H9 (cell line): ENCODE measurements around the gene MAP3K10. TPM values are rescaled to one million over a fixed set of nuclear protein-coding genes. Genes with fewer than 3 reads are reported as not detected.

ENCODE experiments used
- DNase-seq: peaks from one replicate; pipeline ENCODE4 v3.0.0-alpha.2; 2017
- H2AFZ ChIP-seq: one replicate; pipeline ENCODE4 v1.6.1; 2013; ENCODE audit warnings: mild to moderate bottlenecking, low read length, control low read depth, moderate library complexity
- H2AK5ac ChIP-seq: 2 replicates; pipeline ENCODE4 v1.6.1; 2013; ENCODE audit warnings: low read length, control low read depth, mixed read lengths; ENCODE audit not compliant: insufficient read length
- H2BK120ac ChIP-seq: one replicate; pipeline ENCODE4 v1.6.1; 2013; ENCODE audit warnings: low read depth, mild to moderate bottlenecking, low read length, control low read depth, inconsistent platforms; ENCODE audit not compliant: poor library complexity, severe bottlenecking
- H2BK12ac ChIP-seq: 2 replicates; pipeline ENCODE4 v1.6.1; 2013; ENCODE audit warnings: low read length, control low read depth, mixed read lengths, low read depth; ENCODE audit not compliant: insufficient read length
- H2BK15ac ChIP-seq: 2 replicates; pipeline ENCODE4 v1.6.1; 2013; ENCODE audit warnings: low read depth, low read length, control low read depth
- H2BK20ac ChIP-seq: one replicate; pipeline ENCODE4 v1.6.1; 2013; ENCODE audit warnings: low read depth, mild to moderate bottlenecking, low read length, control low read depth, inconsistent platforms; ENCODE audit not compliant: poor library complexity, severe bottlenecking
- H2BK5ac ChIP-seq: 2 replicates; pipeline ENCODE4 v1.6.1; 2013; ENCODE audit warnings: low read length, control low read depth, mixed read lengths; ENCODE audit not compliant: insufficient read length
- H3K14ac ChIP-seq: 2 replicates; pipeline ENCODE4 v1.6.1; 2013; ENCODE audit warnings: low read length, control low read depth; ENCODE audit not compliant: insufficient read depth
- H3K18ac ChIP-seq: 2 replicates; pipeline ENCODE4 v1.6.1; 2013; ENCODE audit warnings: low read depth, mild to moderate bottlenecking, mixed read lengths, low read length, control low read depth; ENCODE audit not compliant: insufficient read length
- H3K23ac ChIP-seq: 2 replicates; pipeline ENCODE4 v1.6.1; 2013; ENCODE audit warnings: low read length, control low read depth, mixed read lengths, low read depth; ENCODE audit not compliant: insufficient read length
- H3K23me2 ChIP-seq: 2 replicates; pipeline ENCODE4 v1.6.1; 2013; ENCODE audit warnings: low read depth, mild to moderate bottlenecking, mixed read lengths, low read length, control low read depth; ENCODE audit not compliant: insufficient read length, poor library complexity, severe bottlenecking
- H3K27ac ChIP-seq: 2 replicates; pipeline ENCODE4 v1.5.1; 2013; ENCODE audit warnings: low read length, control low read depth, mixed read lengths, low read depth; ENCODE audit not compliant: insufficient read length
- H3K27me3 ChIP-seq: 2 replicates; pipeline ENCODE4 v1.6.1; 2013; ENCODE audit warnings: low read length, control low read depth, inconsistent platforms; ENCODE audit not compliant: insufficient read depth
- H3K4ac ChIP-seq: 2 replicates; pipeline ENCODE4 v1.6.1; 2013; ENCODE audit warnings: low read depth, mild to moderate bottlenecking, control low read depth, inconsistent platforms, low read length, moderate library complexity
- H3K4me1 ChIP-seq: 2 replicates; pipeline ENCODE4 v1.6.1; 2013; ENCODE audit warnings: low read length, control low read depth, inconsistent platforms; ENCODE audit not compliant: insufficient read depth
- H3K4me2 ChIP-seq: 2 replicates; pipeline ENCODE4 v1.6.1; 2013; ENCODE audit warnings: low read length, control low read depth, mixed read lengths; ENCODE audit not compliant: insufficient read length, insufficient read depth
- H3K56ac ChIP-seq: 2 replicates; pipeline ENCODE4 v1.6.1; 2013; ENCODE audit warnings: low read depth, mild to moderate bottlenecking, mixed read lengths, low read length, control low read depth; ENCODE audit not compliant: insufficient read length
- H3K79me1 ChIP-seq: 2 replicates; pipeline ENCODE4 v1.6.1; 2013; ENCODE audit warnings: low read depth, mild to moderate bottlenecking, moderate library complexity, low read length, control low read depth, inconsistent platforms; ENCODE audit not compliant: insufficient read depth, poor library complexity, severe bottlenecking
- H3K79me2 ChIP-seq: 2 replicates; pipeline ENCODE4 v1.6.1; 2013; ENCODE audit warnings: low read length, control low read depth, inconsistent platforms; ENCODE audit not compliant: insufficient read depth
- H3K9ac ChIP-seq: 2 replicates; pipeline ENCODE4 v1.6.1; 2013; ENCODE audit warnings: low read length, control low read depth, mixed read lengths; ENCODE audit not compliant: insufficient read length; ENCODE audit errors: extremely low read depth
- H3K9me3 ChIP-seq: one replicate; pipeline ENCODE4 v1.6.1; 2013; ENCODE audit warnings: low read depth, low read length, inconsistent platforms; ENCODE audit not compliant: control insufficient read depth
- H3T11ph ChIP-seq: one replicate; pipeline ENCODE4 v1.6.1; 2013; ENCODE audit warnings: mild to moderate bottlenecking, low read length, control low read depth, inconsistent platforms
- H4K20me1 ChIP-seq: one replicate; pipeline ENCODE4 v1.6.1; 2013; ENCODE audit not compliant: control insufficient read depth, insufficient read length, insufficient read depth
- H4K5ac ChIP-seq: 2 replicates; pipeline ENCODE4 v1.6.1; 2013; ENCODE audit warnings: low read depth, mild to moderate bottlenecking, mixed read lengths, low read length, control low read depth; ENCODE audit not compliant: insufficient read length
- H4K8ac ChIP-seq: replicated peaks from 2 replicates; pipeline ENCODE4 v1.6.1; 2013; ENCODE audit warnings: low read length, control low read depth, mixed read lengths, low read depth; ENCODE audit not compliant: insufficient read length
- H4K91ac ChIP-seq: 2 replicates; pipeline ENCODE4 v1.6.1; 2013; ENCODE audit warnings: low read depth, mild to moderate bottlenecking, moderate library complexity, mixed read lengths, low read length, control low read depth; ENCODE audit not compliant: insufficient read length
- H3K27ac Mint-ChIP-seq, 3 experiments: 2 replicates in 2 of 3; 3 replicates in 1 of 3; pipeline ENCODE4 v1.8.0; 2020 to 2021; ENCODE audit warnings: mixed read lengths in 3 of 3, mild to moderate bottlenecking in 1 of 3, moderate library complexity in 1 of 3
- H3K27me3 Mint-ChIP-seq: 2 replicates; pipeline ENCODE4 v1.8.0; 2021; ENCODE audit warnings: low read depth, mild to moderate bottlenecking, moderate library complexity, mixed read lengths
- H3K36me3 Mint-ChIP-seq, 3 experiments: 2 replicates in 2 of 3; 3 replicates in 1 of 3; pipeline ENCODE4 v1.8.0; 2020 to 2021; ENCODE audit warnings: low read depth in 3 of 3, mixed read lengths in 3 of 3; ENCODE audit not compliant: insufficient read depth in 1 of 3
- H3K4me1 Mint-ChIP-seq, 2 experiments: 2 replicates each; pipeline ENCODE4 v1.8.0; 2020; ENCODE audit warnings: mixed read lengths in 2 of 2
- H3K4me3 Mint-ChIP-seq, 2 experiments: 2 replicates in 1 of 2; 3 replicates in 1 of 2; pipeline ENCODE4 v1.8.0; 2020 to 2021; ENCODE audit warnings: mild to moderate bottlenecking in 2 of 2, mixed read lengths in 2 of 2, moderate library complexity in 1 of 2
- H3K9me3 Mint-ChIP-seq, 2 experiments: 2 replicates in 1 of 2; 3 replicates in 1 of 2; pipeline ENCODE4 v1.8.0; 2020; ENCODE audit warnings: mild to moderate bottlenecking in 2 of 2, mixed read lengths in 2 of 2, moderate library complexity in 1 of 2
- CTCF ChIP-seq: fragments of 200-600 bp; sonication (generic); conservative IDR thresholded peaks from 3 replicates; pipeline ENCODE4 v1.8.0; 2021; ENCODE audit warnings: antibody characterized with exemption, mild to moderate bottlenecking
- WGBS: extraction: QIAGEN DNeasy Blood & Tissue Kit; methylation state at CpG from one replicate; pipeline ENCODE4 v1.1.7; 2013; ENCODE audit warnings: missing lambda C conversion rate, low lambda C conversion rate, mixed read lengths; ENCODE audit not compliant: insufficient read length; ENCODE audit errors: extremely low coverage; 5-methylcytosine and 5-hydroxymethylcytosine counted together
- total RNA-seq: library from RNA; stranded (reverse); gene quantifications from 2 replicates; pipeline ENCODE4 v1.2.1, GENCODE V29; 2021

MAP3K10 gene
- total RNA-seq, 1 experiment from 2014 or later = 19.0 TPM

GRCh38 chr19:40178756-40179155 is 12.5 kb upstream of the MAP3K10 start:
- TF ChIP-seq CTCF = no peak
- Histone ChIP-seq H3K9me3 (no peaks in the 10 kb centered on the region), H3K4me1 (no peaks in the 10 kb centered on the region), H4K91ac (no peak overlapping the region), H4K8ac (no peak overlapping the region), H3K79me1 (no peaks in the 10 kb centered on the region), H2BK5ac (no peak overlapping the region), H3K4ac (no peak overlapping the region), H3K27me3 (no peaks in the 10 kb centered on the region), H3K4me2 (no peak overlapping the region), H3K79me2 (no peaks in the 10 kb centered on the region; the same call in 1 of the 2 replicates), H3K18ac (no peak overlapping the region), H3K23me2 (no peaks in the 10 kb centered on the region), H2BK20ac (no peak overlapping the region), H4K5ac (no peak overlapping the region), H3K9ac (no peak overlapping the region), H2AFZ (no peak overlapping the region), H2BK120ac (no peak overlapping the region), H3K23ac (no peak overlapping the region), H3K56ac (no peak overlapping the region), H3K27ac (no peak overlapping the region), H3T11ph (no peak overlapping the region), H2BK15ac (no peak overlapping the region), H2AK5ac (no peak overlapping the region), H3K14ac (no peak overlapping the region), H2BK12ac (no peak overlapping the region), H4K20me1 (no peaks in the 10 kb centered on the region)
- H3K9me3 Mint-ChIP-seq = peaks cover 0 to 3% of the 10 kb centered on the region in 2 experiments; a peak in 2 of 5 replicates
- H3K4me1 Mint-ChIP-seq = peaks cover 6 to 12% of the 10 kb centered on the region in 2 experiments
- DNase-seq = no peak
- peaks cover 4% of the 10 kb centered on the region for H3K27me3 Mint-ChIP-seq
- WGBS = no CpG with 5 or more reads among the region's 4 CpGs
- H3K36me3 Mint-ChIP-seq = no peaks in the 10 kb centered on the region
- no peak overlapping the region for H3K4me3 Mint-ChIP-seq
- H3K27ac Mint-ChIP-seq = no peak overlapping the region
